HG02798 (cell line): ENCODE data around the gene CAPN12.

Source experiments
- ATAC-seq: cut with Tn5 transposase; IDR thresholded peaks from one replicate; pipeline ENCODE4 v1.9.1; 2021; ENCODE audit warnings: mild to moderate bottlenecking; ENCODE audit not compliant: unreplicated experiment, poor library complexity

CAPN12 gene

DNA sequence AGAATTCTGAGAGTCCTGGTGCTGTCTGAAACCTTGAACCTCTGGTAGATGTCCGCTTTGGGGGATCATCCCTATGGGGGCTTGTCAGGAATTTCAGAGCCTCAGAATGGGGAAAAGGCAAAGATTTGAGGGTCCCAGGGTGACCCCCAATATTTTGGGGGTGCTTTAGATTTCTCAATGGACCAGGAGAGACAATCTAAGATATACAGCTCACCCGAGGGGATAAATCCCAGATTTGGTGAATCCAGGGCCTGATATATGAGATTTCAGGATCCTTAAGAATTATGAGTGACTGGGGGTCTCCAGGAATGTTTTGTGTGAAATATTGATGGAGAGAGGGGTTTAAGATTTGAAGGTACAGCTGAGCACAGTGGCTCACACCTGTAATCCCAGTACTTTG is 3.3 kb downstream of the CAPN12 start:
- no peak for ATAC-seq

DNA sequence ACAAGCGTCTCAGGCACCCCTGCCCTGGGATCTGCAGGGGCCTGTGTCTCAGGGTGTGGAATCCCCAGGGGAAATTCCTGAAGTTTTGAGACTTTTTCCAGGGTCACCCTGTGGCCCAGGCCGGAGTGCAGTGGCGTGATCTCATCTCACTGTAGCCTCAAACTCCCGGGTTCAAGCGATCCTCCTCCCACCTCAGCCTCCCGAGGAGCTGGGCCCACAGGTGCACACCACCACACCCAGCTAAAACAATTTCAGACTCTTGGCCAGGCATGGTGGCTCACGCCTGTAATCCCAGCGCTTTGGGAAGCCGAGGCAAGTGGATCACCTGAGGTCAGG is 4.0 kb downstream of the CAPN12 start:
- ATAC-seq = no peak

DNA sequence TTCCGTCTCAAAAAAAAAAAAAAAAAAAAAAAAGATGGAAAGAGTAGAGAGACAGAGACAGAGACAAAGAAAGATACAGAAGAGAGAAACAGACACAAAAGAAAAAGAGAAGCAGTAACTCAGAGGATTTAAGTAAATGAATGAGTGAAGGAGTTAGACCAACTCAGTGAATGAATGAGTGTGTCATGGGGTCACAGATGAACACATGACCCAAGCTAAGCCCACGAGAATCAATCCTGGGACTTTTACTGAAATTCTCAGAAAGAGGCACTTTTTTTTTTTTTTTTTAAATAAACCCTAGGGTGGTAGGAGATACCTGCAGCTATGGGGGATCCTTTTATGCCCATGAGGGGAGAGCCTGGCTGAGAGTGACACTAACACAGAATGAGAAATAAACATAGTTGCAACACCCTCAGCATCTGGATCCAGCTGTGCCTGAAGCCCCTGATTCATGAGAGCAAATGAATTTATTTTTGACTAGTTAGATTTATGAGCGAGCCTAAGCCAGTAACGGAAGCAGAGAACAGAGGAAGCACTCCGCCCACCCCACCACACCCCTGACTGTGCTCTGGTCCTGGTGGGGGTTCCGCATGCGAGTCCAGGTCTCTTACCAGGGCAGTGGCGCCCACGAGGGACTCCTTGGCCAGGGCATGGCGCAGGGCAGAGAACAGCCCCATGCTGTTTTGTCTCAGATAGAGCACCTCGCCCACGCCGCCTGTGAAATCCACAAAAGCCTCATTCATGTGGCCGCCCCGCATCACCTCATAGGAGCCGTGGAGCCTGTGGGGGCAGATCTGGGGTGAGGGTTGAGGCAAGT is 4.6 kb downstream of the CAPN12 start:
- ATAC-seq = no peak

DNA sequence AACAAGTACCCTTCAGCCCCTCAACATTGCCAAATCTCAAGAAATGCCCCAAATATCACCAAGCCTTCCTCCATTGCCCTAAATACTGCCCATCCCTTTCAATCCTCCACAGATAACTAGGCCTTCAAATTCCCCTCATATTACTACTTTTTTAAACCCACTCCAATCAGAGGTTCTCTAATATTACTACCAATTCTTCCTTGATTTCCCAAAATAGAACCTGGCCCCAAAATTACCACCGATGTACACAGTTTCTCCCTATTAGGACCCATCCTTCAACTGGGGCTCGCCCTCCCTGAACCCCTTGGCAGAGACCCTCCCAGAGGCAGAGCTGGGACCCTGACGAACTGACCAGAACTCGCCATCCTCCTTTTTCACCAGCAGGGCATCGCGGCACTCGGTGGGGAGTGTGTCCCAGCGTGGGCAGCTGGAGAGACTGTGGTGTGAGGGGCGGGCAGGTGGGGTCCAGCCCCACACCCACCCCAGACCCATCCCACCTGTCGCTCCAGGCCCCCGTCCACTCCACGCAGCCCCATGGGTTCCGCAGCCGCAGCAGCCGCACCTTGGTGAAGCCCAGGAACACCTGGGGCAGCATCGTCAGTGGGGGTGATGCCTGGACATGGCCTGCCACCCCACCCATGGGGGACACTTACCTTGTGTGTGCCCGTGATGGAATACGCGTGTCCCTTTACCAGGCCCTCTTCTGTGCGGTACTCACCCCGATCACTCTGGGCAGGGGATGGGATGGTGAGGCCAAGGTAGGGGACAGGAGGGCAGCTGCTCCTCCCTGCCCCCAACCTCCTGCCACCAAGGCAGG is 6.1 kb downstream of the CAPN12 start:
- ATAC-seq = no peak

DNA sequence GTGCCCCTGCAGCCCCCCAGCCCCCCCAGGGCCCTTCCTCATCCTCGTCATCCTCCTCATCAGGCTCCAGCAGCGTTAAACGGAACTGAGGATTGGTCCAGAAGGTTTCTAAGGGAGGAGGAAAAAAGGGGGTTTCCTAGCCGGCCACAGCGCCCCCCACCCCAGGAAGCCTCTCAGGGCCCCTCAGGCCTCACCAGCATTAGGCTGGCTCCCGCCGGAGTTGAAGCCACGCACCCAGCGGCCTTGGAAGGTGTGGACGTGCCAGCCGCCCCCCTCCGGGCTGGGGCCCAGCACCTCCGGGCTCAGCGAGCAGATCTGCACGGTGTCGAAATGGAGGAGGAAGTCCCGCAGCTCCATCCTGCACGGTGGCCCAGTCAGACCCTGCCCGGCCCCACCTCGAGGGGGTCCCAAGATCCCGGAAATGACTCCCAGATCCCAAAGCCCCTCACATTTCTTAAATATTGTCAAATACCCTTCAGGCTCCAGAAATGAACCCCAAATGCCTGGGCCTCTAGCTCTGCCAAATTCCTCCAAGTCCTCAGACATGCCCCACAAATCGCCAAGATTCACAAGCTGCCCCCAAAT is 6.9 kb downstream of the CAPN12 start:
- no peak for ATAC-seq

DNA sequence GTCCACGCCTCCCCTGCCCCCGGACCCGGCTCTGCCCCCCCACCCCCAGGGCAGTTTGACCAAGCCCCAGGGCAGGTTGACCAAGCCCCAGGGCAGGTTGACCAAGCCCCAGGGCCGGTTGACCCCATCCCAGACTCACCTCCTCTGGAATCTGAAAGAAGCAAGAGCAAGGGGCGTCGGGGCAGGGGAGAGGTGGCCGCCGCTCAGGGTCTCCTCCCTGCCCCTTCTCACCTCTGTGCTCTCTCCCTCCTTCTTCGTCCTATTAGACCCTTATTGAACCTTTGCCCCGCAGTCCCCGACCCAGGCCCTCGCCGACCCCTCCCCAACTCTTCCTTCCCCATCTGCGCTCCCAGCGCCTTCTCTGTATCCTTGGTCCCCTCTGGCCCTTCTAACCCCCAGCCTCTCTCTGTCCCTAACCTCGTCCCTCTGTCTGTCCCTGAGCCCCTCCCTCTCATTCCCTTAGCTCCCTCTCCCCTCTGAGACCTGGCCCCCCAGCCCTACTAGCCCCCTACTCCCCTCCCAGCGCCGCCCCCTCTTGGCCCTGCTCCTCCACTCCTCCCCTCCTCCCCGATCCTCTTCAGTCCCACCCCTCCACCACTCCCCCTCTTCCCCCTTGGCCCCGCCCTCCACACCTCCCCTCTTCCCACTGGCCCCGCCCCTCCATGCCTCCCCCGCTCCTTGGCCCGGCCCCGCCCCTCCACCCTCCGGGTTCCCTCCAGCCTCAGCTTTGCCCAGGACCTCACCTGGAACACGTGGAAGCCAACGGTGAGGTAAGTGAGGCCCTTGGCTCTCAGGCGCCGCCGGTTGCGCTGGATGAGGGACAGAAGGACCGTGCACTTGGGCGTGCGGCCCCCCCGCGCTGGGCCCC is 7.6 kb downstream of the CAPN12 start:
- ATAC-seq = no peak

DNA sequence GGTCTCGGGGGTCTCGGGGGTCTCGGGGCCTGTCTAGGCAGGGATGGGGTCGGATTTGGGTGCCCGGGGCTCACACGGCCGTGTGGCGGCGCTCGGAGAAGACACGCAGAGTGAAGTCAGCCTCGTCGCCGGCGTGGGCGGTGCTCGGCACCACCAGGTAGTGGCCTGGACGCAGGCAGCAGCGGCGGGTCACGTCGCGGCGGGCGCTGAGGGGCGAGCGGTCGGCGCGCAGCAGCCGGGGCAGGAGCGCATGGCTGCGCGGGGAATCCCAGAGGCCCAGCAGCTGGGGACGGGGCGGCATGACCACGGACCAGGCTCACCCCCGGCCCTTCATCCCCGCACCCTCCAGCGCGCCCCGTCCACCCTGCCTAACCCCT is 8.2 kb downstream of the CAPN12 start:
- ATAC-seq = no peak

DNA sequence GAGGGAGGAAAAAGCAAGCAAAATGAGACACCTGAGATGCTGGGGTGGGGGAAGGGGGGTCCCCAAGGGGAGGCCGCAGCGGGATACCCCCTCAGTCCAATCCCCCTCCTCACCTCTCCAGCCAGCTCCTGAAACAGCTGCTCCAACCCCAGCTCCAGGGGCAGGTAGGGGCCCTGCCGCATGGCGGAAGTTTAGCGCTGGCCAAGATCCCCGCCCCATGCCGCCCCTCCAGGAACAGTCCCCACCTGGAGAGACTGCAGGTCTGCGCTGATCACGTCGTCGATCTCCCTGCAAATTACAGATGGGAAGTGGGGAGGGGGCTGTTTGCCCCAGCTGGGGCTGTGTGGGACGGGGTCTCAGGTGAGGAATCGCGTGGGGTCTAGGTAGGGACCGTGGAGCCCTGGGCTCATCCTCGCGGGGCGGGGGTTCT is 9.0 kb downstream of the CAPN12 start:
- ATAC-seq = peak; percentile 33

DNA sequence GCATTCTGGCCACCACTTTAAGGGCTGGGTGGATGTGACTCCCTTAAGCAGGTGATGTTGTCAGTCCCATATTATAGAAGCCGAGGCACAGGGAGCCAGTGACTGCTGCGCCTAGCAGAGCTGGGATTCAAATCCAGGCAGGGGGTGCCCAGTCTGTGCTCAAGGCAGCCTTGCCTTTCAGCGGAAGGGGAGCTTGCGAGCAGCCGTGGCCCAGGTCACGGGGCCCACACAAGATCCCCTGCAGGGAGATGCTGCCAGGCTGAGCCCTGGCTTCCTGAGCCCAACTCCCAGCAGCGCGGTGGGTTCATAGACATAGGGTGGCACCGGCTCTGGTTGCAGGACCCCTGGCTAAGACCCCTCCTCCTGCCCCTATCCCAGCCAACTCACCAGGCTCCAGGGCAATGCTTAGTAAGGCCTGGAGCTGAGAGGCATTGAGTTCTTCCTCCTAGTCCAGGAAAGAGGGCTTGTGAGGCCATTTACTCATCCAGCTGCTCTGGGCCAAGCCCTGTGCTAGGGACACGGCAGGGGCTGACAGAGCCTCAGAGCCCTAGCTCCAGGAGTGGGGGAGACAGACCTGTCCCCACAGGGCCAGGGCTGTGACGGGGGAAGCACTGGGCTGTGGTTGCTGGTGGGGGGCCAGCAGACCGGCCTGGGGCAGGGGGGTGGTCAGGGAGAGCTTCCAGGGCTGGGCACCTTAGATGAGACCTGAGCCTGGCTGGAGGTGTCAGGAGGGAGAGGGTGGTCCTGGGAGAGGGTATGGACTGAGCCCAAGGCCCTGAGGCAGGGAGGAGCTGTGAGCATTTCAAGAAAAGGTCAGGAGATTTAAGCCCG is 9.6 kb downstream of the CAPN12 start:
- no peak for ATAC-seq

DNA sequence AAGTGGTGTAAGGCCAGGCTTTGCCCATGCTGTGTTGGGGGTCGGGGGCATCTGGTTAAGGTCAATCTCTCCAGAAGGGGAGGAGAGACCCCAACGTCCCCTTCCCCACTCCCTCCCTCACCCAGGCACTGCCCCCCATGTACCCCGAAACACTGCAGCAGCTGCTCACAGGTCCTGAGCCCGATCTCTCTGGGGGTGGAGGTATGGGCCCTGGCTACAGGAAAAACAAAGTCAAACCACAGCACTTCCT is 10.2 kb downstream of the CAPN12 start:
- no peak for ATAC-seq

DNA sequence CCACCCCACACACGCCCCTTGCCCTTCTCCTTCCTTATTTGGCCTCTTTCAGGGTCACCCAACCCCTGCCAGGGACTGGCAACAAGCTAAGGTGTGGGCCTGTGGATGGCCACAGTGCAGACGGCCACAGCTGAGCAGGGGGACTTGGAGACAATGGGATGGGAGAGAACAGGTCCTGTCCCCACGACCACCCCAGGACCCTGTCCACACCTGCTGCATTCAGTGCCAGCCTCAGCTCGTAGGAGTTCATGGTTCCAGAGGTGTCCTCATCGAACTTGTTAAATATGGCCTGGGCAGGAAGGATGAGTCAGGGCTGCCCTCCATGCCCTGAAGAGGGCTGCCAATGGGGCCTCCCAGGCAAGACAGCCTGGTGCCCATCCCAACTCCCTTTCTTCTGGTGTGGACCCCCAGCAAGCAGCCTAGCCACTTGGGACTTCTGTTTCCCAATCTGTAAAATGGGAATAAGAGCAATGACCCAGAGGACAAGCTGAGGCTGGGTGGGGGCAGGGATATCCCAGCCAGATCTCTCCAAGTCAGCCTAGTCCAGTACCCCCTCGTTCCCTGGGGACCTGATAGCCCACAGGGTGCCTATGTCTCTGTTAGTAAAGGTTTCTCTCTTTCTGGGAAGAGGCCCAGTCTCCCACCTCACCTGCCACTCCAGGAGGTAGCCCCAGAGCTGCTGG is 10.6 kb downstream of the CAPN12 start:
- ATAC-seq = no peak

DNA sequence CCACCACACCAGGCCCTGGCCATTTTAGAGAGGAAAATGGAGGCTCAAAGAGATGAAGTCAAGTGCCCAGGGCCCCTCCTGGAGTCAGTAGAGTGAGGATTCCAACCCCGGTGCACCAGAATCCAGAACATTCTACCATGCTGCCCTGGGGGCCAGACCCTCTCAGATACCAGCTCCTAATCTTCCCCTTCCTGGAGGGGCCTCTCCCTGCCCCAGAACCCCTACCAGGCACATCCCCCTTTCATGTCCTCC is 11.1 kb downstream of the CAPN12 start:
- no peak for ATAC-seq

DNA sequence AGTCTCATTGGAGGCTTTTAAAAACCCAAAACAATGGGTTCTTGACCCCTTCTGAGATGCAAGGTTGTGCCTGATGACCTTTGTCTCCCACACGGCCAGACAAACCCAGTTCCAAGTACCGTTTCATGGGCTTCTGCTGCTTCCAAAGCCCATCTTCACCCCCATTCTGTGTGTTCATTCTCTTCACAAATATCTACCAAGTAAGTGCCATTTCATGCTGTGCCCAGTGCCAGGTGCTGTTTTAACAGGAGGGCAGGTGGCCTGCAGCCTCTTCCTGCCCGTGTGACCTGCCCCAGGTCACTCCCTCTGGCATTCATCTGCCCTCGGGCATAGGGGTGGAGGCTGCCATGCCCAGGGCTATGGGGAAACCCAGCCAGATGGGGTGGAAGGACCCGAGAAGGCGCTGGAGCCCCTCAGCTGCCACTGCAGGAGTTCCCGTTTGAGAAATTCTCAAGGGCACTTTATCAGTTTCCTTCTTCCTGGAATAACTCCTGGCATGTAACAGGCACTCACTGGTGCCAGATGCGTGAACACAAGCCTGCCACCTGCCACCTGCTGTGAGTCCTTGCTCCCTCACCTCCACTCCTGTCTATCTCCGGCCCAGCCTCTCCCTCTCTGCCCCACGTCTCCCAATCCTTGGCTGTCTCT is 12.5 kb downstream of the CAPN12 start:
- no peak for ATAC-seq

DNA sequence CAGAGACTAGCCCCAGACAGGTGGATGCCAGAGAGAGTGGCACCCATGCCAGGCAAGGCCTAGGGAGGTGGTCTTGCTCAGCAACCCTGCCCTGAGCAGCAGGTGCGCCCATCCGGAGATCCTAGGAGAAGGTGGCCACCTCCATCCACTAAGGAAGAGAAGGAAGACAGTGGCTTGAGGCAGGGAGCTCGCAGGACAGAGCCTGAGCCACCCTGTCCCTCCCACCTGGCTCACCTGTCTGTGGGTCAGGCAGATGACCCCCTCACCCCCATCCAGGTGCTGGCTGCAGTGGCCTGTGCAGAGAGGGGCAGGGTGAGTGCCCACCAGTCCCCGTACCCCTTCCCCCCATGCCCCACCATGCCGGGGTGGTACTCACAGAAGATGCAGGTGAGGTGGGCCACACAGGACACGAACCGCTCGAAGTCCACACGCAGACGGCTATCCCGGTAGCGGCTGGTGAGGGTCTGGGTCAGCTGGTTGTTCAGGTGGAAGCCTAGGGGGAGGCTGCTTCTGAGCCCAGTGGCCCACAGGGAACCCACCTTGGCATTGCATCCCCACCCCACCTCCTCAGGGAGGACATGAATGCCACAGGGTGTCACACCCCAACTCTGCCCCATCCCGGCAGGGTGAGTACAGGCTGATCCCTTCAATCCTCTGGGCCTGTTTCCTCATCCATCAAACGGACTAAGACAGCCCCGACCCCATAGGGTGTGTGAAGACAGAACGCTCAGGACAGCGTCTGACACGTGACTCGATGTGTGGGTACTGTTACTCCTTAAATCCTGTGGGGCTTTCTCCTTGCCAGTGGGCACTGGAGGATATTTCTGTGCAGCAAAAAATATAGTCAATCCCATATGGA is 13.3 kb downstream of the CAPN12 start:
- no peak for ATAC-seq

DNA sequence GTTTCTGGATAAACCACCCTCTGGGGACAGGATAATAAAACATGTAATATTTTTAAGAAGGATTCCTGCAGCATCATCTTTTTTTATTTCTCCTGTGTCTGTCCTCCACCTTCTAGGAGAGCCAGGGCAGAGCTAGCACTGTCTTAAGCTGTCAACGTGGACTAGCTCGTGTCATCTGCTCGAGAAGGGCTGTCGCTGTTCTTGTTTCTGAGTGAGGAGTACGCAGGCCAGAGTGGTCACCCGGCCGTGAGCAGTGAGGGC is 13.9 kb downstream of the CAPN12 start:
- no peak for ATAC-seq

DNA sequence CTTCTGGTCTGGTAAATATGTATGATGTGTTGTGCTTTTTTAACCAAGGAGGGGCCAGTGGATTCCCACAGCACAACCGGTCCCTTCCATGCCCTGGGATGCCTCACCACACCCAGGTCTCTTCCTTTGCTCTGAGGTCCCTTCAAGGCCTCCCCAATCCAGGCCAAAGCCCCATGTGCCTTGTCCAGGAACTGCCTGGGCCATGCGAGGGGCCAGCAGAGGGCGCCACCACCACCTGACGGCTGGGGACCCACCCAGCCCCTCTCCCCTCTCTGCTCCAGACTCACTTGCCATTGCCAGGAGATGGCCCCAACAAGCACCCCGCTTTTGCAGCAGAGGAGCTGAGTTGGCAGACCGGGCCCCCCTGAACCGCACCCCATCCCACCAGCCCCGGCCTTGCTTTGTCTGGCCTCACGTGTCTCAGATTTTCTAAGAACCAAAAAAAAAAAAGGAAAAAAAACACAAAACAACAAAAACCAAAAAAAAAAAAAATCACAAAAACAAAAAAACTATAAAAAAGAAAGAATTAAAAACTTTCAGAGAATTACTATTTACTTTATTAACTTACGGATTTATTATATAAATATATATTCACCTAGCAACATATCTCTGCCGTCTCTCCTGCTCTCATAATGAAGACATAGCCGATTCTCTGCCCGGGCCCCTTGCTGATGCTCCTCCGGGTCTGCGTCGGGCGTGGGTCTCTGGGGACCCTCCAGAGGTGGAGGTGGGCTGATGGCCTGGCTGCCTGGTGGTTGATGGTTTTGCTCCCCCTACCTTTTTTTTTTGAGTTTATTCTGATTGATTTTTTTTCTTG is 14.4 kb downstream of the CAPN12 start:
- ATAC-seq = no peak

DNA sequence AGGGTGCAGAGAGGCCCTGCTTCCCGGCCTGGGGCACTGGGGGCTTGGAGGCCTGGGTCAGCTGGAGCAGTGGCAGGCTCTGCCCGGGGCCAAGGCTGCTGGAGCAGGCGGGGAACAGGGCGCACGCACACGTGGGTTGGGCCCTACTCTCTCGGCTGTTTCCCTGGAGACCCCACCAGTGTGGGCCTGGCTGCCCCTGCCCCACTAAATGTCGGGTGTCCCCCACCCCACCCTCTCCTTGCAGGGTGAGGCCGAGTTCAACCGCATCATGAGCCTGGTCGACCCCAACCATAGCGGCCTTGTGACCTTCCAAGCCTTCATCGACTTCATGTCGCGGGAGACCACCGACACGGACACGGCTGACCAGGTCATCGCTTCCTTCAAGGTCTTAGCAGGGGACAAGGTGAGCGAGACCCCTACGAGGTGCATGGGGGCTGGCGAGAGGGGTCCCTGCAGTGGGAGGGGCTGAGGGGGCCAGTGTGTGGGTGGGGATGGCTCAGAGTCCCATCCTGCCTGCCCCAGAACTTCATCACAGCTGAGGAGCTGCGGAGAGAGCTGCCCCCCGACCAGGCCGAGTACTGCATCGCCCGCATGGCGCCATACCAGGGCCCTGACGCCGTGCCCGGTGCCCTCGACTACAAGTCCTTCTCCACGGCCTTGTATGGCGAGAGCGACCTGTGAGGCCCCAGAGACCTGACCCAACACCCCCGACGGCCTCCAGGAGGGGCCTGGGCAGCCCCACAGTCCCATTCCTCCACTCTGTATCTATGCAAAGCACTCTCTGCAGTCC is 15.3 kb downstream of the CAPN12 start:
- no peak for ATAC-seq
